Parathyroid adenoma (tissue), 2 donors: Measurements from ENCODE around the gene PRDM8.

Experiments used
- H2AFZ ChIP-seq: fragments of 300-600 bp; sonication (generic); one replicate; pipeline ENCODE4 v1.7.0; 2017; ENCODE audit warnings: antibody characterized with exemption, mild to moderate bottlenecking
- H3K27ac ChIP-seq: fragments of 300-600 bp; sonication (generic); one replicate; pipeline ENCODE4 v1.7.0; 2017
- H3K27me3 ChIP-seq: fragments of 300-600 bp; sonication (generic); one replicate; pipeline ENCODE4 v1.7.0; 2017; ENCODE audit warnings: low read length; ENCODE audit not compliant: control insufficient read depth, insufficient read depth
- H3K36me3 ChIP-seq: fragments of 300-600 bp; sonication (generic); one replicate; pipeline ENCODE4 v1.7.0; 2017; ENCODE audit warnings: low read length; ENCODE audit not compliant: control insufficient read depth, insufficient read depth
- H3K4me1 ChIP-seq: fragments of 300-600 bp; sonication (generic); one replicate; pipeline ENCODE4 v1.7.0; 2017; ENCODE audit warnings: control low read depth
- H3K4me2 ChIP-seq: fragments of 300-600 bp; sonication (generic); one replicate; pipeline ENCODE4 v1.7.0; 2017; ENCODE audit warnings: low read length
- H3K4me3 ChIP-seq: fragments of 300-600 bp; sonication (generic); one replicate; pipeline ENCODE4 v1.7.0; 2017; ENCODE audit warnings: low read depth, low read length
- H3K79me2 ChIP-seq: fragments of 300-600 bp; sonication (generic); one replicate; pipeline ENCODE4 v1.7.0; 2017; ENCODE audit warnings: control low read depth
- H3K9ac ChIP-seq: fragments of 300-600 bp; sonication (generic); one replicate; pipeline ENCODE4 v1.7.0; 2017; ENCODE audit warnings: mild to moderate bottlenecking
- H3K9me3 ChIP-seq: fragments of 300-600 bp; sonication (generic); one replicate; pipeline ENCODE4 v1.7.0; 2017; ENCODE audit warnings: low read length; ENCODE audit not compliant: control insufficient read depth
- TF ChIP-seq, protein P1 (sequence below): fragments of 300-600 bp; sonication (generic); IDR thresholded peaks from one replicate; pipeline ENCODE4 v1.7.0; 2017; ENCODE audit warnings: antibody characterized with exemption, mild to moderate bottlenecking
- donor health status: primary hyperparathyroidism.

The PRDM8 gene

DNA sequence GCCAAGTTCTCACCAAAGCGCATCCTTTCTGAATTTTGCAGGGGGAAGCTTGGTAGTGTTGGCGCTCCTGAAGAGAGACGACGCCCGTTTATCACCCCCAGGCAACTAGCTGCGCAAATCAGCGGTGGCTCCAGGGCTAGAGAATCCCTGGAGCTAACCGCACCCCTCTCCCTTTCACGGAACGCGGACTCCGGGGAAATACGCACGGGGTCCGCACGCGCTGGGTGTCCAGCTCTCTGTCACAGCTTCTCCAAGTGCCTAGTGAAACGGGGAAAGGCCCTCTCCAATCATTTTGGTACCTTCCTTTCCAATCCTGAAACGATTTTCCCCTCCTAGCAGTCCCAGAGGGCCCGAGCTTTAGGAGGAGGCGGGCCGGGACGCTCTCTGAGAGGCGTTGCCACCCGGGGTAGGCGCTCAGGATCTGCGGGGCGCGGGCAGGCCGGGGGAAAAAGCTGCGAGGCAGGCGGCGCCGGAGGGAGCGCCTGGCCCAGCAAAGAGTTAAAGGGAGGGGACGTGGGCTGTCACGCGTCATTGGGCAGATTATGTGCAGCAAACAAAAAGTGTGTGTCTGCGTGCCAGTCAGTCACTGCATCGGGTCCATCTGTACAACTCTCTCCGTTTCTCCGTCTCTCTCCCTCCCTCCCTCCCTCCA lies at the start of gene PRDM8:
Gene PRDM8 (plus strand): TSS at position 582 of the 652 bp plus-strand sequence. CDS start 2,578 bp downstream, outside the sequence.
- no peaks in the 10 kb centered on the region for H3K79me2 ChIP-seq
- H3K9ac ChIP-seq = no peak within 1 kb of the TSS
- no peak within 1 kb of the TSS for H3K4me3 ChIP-seq
- no peak within 1 kb of the TSS for H3K27ac ChIP-seq
- no peak within 1 kb of the TSS for H2AFZ ChIP-seq
- TF ChIP-seq, protein P1, sequence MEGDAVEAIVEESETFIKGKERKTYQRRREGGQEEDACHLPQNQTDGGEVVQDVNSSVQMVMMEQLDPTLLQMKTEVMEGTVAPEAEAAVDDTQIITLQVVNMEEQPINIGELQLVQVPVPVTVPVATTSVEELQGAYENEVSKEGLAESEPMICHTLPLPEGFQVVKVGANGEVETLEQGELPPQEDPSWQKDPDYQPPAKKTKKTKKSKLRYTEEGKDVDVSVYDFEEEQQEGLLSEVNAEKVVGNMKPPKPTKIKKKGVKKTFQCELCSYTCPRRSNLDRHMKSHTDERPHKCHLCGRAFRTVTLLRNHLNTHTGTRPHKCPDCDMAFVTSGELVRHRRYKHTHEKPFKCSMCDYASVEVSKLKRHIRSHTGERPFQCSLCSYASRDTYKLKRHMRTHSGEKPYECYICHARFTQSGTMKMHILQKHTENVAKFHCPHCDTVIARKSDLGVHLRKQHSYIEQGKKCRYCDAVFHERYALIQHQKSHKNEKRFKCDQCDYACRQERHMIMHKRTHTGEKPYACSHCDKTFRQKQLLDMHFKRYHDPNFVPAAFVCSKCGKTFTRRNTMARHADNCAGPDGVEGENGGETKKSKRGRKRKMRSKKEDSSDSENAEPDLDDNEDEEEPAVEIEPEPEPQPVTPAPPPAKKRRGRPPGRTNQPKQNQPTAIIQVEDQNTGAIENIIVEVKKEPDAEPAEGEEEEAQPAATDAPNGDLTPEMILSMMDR = no peak
- no peaks in the 10 kb centered on the region for H3K4me1 ChIP-seq
- no peaks in the 10 kb centered on the region for H3K9me3 ChIP-seq
- H3K4me2 ChIP-seq = no peak within 1 kb of the TSS
- H3K36me3 ChIP-seq = no peaks in the 10 kb centered on the region
- peaks cover 12% of the 10 kb centered on the region for H3K27me3 ChIP-seq

DNA sequence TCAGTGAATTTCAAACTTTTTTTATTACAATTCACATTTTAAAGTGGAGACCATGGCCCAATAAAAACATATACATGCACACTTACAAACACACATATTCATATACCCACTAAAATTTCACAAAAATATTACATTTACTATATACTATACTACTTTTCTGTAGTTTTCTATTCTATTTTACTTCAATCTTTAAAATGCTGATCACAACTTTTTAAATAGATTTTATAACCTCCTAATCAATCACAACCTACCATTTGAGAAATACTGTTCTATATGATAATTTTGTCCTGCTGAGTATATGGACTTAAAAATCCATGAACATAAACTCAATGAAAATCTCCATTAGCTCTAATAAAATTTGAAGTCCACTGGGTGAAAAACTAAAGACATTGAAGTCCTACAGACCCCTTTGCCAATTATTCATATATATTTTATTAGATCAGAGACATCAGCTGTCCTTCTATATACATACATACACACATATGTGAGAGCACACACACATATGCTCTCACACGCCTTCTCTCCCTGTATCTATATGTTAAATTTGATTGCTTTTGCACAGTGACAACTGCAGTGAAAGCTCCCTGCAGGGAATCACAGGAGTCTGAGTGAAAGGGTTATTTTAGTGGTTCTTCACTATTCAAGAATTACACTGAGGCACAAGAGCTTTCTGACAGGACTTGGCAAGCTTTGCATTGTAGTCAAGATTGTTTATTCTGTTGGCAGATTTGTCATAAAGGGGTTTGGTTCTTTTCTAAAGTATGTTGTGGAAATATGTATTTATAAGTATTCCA lies 46.7 kb upstream of the PRDM8 start:
- Histone ChIP-seq H3K79me2 (no peaks in the 10 kb centered on the region), H3K9ac (no peak overlapping the region), H3K9me3 (no peaks in the 10 kb centered on the region), H3K27ac (no peak overlapping the region), H3K36me3 (no peaks in the 10 kb centered on the region), H2AFZ (no peak overlapping the region), H3K27me3 (no peaks in the 10 kb centered on the region), H3K4me2 (no peak overlapping the region), H3K4me3 (no peak overlapping the region), H3K4me1 (no peaks in the 10 kb centered on the region)
- TF ChIP-seq, protein P1 = no peak

DNA sequence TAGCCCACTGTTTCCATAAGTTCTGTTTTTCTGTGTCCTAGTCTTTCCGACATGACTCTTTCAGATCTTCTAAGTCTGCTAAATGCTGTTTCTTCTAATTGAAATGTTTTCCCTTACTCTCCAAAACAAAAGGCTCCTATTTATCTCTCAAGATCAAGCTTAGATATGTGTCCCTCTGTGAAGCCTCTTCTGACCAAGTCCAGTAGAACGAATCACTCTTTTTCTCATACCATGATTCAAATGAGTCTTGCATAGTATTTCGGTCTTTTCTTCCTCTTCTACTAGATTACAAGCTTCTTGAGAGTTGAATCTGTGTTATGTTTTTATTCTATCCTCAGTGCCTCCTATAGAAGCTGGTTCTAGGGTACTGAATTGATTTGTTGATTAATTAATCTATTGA lies 45.3 kb upstream of the PRDM8 start:
- Histone ChIP-seq H3K9ac (no peak overlapping the region), H3K36me3 (no peaks in the 10 kb centered on the region), H3K27ac (no peak overlapping the region), H3K4me3 (no peak overlapping the region), H3K79me2 (no peaks in the 10 kb centered on the region), H2AFZ (no peak overlapping the region), H3K4me2 (no peak overlapping the region), H3K4me1 (no peaks in the 10 kb centered on the region), H3K9me3 (no peaks in the 10 kb centered on the region), H3K27me3 (no peaks in the 10 kb centered on the region)
- TF ChIP-seq, protein P1 = no peak

DNA sequence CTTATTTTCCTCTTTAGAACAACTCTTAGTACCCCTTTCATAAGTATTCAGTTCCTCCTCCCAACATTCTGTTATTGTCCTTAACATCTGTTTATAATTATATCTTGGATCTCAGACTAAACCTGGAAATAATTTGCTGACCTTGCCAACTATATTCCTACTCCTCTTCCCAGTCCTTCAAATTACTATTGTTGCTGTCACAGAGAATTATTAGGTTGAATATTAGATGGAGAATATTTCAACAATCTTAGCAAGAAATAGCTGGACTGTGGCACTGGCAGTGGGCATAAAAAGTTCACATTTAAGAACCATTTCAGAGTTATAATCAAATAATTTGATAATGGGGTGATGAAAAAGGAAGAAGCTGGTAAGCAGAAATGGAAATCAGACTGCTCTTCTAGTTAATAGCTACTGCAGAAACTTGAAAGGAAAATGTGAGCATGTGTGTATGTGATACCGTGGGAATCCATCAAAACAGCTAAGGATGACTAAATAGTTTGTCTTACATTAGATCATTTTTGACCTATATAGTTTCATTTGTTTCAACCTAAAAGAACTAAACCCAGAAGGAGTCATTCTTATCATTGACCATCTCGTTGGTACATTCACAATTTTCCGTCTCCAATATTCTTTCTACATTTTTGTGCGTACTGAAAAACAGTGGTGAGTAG lies 43.3 kb upstream of the PRDM8 start:
- H3K36me3 ChIP-seq = no peaks in the 10 kb centered on the region
- no peak overlapping the region for H3K4me2 ChIP-seq
- H3K4me3 ChIP-seq = no peak overlapping the region
- H2AFZ ChIP-seq = no peak overlapping the region
- no peak overlapping the region for H3K9ac ChIP-seq
- no peaks in the 10 kb centered on the region for H3K9me3 ChIP-seq
- TF ChIP-seq, protein P1 = no peak
- H3K27ac ChIP-seq = no peak overlapping the region
- H3K79me2 ChIP-seq = no peaks in the 10 kb centered on the region
- H3K27me3 ChIP-seq = no peaks in the 10 kb centered on the region
- H3K4me1 ChIP-seq = no peaks in the 10 kb centered on the region
